Measurements from ENCODE around the gene FMO3.

FMO3 gene

DNA sequence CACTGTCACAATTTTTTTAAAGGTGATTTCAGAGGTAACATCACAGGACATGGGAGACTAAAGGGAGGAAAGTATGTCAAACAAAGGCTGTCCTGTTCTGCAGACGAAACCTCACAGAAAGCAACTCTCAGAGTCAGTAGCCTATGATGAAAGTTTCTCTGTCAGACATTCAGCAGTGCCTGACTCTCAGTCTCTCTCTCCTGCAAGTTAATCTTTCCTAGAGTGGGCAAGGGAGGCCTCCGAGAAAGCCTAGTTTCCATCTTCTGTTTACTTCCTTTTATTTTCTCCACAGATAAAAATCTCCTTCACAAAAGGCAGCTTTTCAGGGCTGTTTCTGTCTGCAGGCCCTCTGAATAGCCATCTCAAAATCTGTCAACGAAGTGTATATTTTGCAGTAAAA, 69.5 kb downstream of the FMO3 start:
- H3K27me3 ChIP-seq (ENCODE audit: insufficient read depth, low read depth, severe bottlenecking) = no peaks in the 10 kb centered on the region
- TF ChIP-seq, protein P1, sequence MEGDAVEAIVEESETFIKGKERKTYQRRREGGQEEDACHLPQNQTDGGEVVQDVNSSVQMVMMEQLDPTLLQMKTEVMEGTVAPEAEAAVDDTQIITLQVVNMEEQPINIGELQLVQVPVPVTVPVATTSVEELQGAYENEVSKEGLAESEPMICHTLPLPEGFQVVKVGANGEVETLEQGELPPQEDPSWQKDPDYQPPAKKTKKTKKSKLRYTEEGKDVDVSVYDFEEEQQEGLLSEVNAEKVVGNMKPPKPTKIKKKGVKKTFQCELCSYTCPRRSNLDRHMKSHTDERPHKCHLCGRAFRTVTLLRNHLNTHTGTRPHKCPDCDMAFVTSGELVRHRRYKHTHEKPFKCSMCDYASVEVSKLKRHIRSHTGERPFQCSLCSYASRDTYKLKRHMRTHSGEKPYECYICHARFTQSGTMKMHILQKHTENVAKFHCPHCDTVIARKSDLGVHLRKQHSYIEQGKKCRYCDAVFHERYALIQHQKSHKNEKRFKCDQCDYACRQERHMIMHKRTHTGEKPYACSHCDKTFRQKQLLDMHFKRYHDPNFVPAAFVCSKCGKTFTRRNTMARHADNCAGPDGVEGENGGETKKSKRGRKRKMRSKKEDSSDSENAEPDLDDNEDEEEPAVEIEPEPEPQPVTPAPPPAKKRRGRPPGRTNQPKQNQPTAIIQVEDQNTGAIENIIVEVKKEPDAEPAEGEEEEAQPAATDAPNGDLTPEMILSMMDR (IDR thresholded peaks at IDR 0.05; ENCODE audit: low read depth, low read length) = no peak
- DNase-seq = no peak
- no peak overlapping the region for H3K4me3 ChIP-seq (ENCODE audit: low read depth, low read length)
- H3K27ac ChIP-seq = no peak overlapping the region
- no peaks in the 10 kb centered on the region for H3K9me3 ChIP-seq (ENCODE audit: severe bottlenecking)
- H3K36me3 ChIP-seq = no peaks in the 10 kb centered on the region

DNA sequence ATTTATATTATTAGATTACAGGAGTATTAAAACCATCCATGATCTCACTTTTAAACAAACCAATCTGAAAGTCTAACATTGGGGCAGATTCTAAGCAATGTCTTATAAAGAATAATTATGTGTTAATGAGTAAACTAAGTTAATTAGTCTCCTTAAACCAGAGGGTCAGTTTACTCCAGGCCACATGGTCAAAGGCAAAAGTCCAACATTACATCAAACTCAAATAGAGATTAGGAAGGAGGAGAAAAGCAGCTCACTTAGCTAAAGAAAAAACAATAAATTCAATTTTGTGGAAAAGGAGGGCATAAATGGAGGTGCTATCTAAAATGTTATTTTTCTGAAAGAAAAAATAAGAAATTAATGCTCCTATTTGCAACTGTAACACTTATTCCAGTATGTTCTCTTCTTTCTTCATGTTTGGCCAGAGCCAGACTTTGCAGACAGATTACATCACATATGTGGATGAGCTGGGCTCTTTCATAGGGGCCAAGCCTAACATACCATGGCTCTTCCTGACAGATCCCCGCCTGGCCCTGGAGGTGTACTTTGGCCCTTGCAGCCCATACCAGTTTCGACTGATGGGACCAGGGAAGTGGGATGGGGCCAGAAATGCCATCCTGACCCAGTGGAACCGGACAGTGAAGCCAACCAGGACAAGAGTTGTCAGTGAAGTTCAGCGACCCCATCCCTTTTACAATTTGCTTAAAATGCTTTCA, 70.1 kb downstream of the FMO3 start:
- H3K9me3 ChIP-seq (ENCODE audit: severe bottlenecking) = no peaks in the 10 kb centered on the region
- no peak overlapping the region for H3K27ac ChIP-seq
- DNase-seq = no peak
- H3K36me3 ChIP-seq = no peaks in the 10 kb centered on the region
- H3K27me3 ChIP-seq (ENCODE audit: insufficient read depth, low read depth, severe bottlenecking) = no peaks in the 10 kb centered on the region
- H3K4me3 ChIP-seq (ENCODE audit: low read depth, low read length) = no peak overlapping the region
- TF ChIP-seq, protein P1 (IDR thresholded peaks at IDR 0.05; ENCODE audit: low read depth, low read length) = no peak

DNA sequence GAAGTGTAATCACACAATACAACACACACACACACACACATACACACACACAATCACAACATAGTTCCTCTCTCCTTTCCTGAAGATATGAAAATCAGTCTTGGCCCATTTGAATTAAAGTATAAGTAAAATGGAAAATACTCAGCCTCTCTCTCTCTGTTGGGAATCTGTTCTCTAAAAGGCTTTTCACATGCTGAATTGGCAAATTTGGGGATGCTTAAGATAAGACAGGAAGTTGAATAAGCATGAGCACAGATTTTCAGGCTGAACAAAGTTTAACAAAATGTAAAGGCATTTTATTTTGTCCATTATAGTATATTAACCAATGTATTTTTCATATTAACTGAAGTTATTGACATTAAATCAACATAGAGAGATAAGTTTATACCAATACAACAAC, 70.7 kb downstream of the FMO3 start:
- no peaks in the 10 kb centered on the region for H3K36me3 ChIP-seq
- no peak overlapping the region for H3K27ac ChIP-seq
- DNase-seq = no peak
- H3K9me3 ChIP-seq (ENCODE audit: severe bottlenecking) = no peaks in the 10 kb centered on the region
- no peaks in the 10 kb centered on the region for H3K27me3 ChIP-seq (ENCODE audit: insufficient read depth, low read depth, severe bottlenecking)
- H3K4me3 ChIP-seq (ENCODE audit: low read depth, low read length) = no peak overlapping the region
- TF ChIP-seq, protein P1 (IDR thresholded peaks at IDR 0.05; ENCODE audit: low read depth, low read length) = no peak

DNA sequence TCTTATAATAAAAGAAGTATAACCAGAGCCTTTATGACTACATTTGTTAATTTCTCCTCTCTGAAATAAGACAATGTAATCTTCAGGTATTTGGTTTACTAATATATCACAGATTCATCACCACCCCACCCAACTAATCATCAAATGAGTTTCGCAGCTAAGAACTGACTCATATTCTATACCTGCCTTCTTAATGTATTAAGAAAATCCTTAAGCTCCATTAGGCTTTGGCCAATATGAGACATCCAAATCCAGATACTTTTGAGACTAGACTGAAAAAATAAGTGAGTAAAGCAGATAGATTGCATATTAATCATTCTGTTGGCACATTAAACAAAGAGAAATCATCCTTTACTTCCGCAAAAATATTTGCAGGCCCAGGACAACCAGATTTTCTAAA, 75.7 kb downstream of the FMO3 start:
- TF ChIP-seq, protein P1 (IDR thresholded peaks at IDR 0.05; ENCODE audit: low read depth, low read length) = no peak
- no peak for DNase-seq
- Histone ChIP-seq H3K36me3 (no peaks in the 10 kb centered on the region), H3K4me3 (ENCODE audit: low read depth, low read length) (no peak overlapping the region), H3K9me3 (ENCODE audit: severe bottlenecking) (no peaks in the 10 kb centered on the region), H3K27me3 (ENCODE audit: insufficient read depth, low read depth, severe bottlenecking) (no peaks in the 10 kb centered on the region), H3K27ac (no peak overlapping the region)
